H7 (cell line): ENCODE measurements around the gene GPR78. TPM values are rescaled to one million over a fixed set of nuclear protein-coding genes. Genes with fewer than 3 reads are reported as not detected.

ENCODE experiments used
- total RNA-seq: library from RNA; depleted of rRNA; stranded (reverse); fragments of >200 nt; shearing (Covaris generic); gene quantifications from 2 replicates; pipeline ENCODE4 v1.2.3, GENCODE V29; 2014; rRNA removed

Gene GPR78
- total RNA-seq, 1 experiment from 2014 or later: 1.5 TPM

Other genes with a start within 250 kb of the GPR78 start
- gene ACOX3, start 139.7 kb upstream of the GPR78 start, total RNA-seq: 24.4 and 40.8 TPM in 2 replicates
- 35.5 and 42.2 TPM in 2 replicates for gene TRMT44, start 139.6 kb upstream of the GPR78 start, total RNA-seq
- gene CPZ, start 12.4 kb downstream of the GPR78 start, total RNA-seq: 25.3 and 29.7 TPM in 2 replicates